COLO668 (cell line): Measurements from ENCODE around the gene ACHE.
"Not testable (repeated sequence)": the region's sequence is repeated elsewhere in the genome, so short reads cannot be mapped to it uniquely, and the experiment has no call there.

Source experiments
- DNase-seq: peaks from one replicate; lab custom pipeline; 2025; ENCODE audit not compliant: unreplicated experiment; lab: John Stamatoyannopoulos, UW

Gene ACHE

GRCh38 chr7:100895701-100895955 is at the start of gene ACHE:
Gene ACHE, minus strand, starts transcription at chr7:100895888. Its CDS starts 1,656 bp downstream, at chr7:100894232.
- DNase-seq, result no peak

- no peak for DNase-seq
These were observed 48.5 kb upstream of the ACHE start for GRCh38 chr7:100944138-100944537.

- DNase-seq, result no peak
These were observed 48.0 kb upstream of the ACHE start for GRCh38 chr7:100943693-100944092.

GRCh38 chr7:100942045-100942774 is 46.5 kb upstream of the ACHE start:
- DNase-seq, result no peak

- DNase-seq, result not testable (repeated sequence)
These were observed 40.5 kb upstream of the ACHE start for GRCh38 chr7:100936167-100936566.

GRCh38 chr7:100935381-100935780 is 39.7 kb upstream of the ACHE start:
- not testable (repeated sequence) for DNase-seq

- no peak for DNase-seq
These were observed 38.0 kb upstream of the ACHE start for GRCh38 chr7:100933734-100934133.

GRCh38 chr7:100929808-100930174 is 34.1 kb upstream of the ACHE start:
- no peak for DNase-seq

GRCh38 chr7:100923616-100924015 is 27.9 kb upstream of the ACHE start:
- DNase-seq, result not testable (repeated sequence)

GRCh38 chr7:100921039-100921438 is 25.4 kb upstream of the ACHE start:
- no peak for DNase-seq

- not testable (repeated sequence) for DNase-seq
These were observed 24.2 kb upstream of the ACHE start for GRCh38 chr7:100919779-100920437.

- DNase-seq, result not testable (repeated sequence)
These were observed 23.6 kb upstream of the ACHE start for GRCh38 chr7:100919335-100919734.

GRCh38 chr7:100914879-100915447 is 19.3 kb upstream of the ACHE start:
- DNase-seq, result no peak

GRCh38 chr7:100914208-100914878 is 18.7 kb upstream of the ACHE start:
- no peak for DNase-seq

GRCh38 chr7:100911484-100911883 is 15.8 kb upstream of the ACHE start:
- no peak for DNase-seq

GRCh38 chr7:100910443-100910842 is 14.8 kb upstream of the ACHE start:
- not testable (repeated sequence) for DNase-seq

GRCh38 chr7:100908512-100908911 is 12.8 kb upstream of the ACHE start:
- no peak for DNase-seq

- DNase-seq, result no peak
These were observed 7.0 kb upstream of the ACHE start for GRCh38 chr7:100902638-100903037.

- no peak for DNase-seq
These were observed 6.2 kb upstream of the ACHE start for GRCh38 chr7:100901921-100902332.

GRCh38 chr7:100900978-100901377 is 5.3 kb upstream of the ACHE start:
- DNase-seq, result no peak

- DNase-seq, result no peak
These were observed 3.7 kb upstream of the ACHE start for GRCh38 chr7:100899432-100899831.
